Activated naive CD8-positive, alpha-beta T cell (primary cell): ENCODE results near the gene DHRS1.
A peak's percentile ranks its signal among the peaks of the same experiment; 100 is the strongest.
"Not testable (repeated sequence)": the region's sequence is repeated elsewhere in the genome, so short reads cannot be mapped to it uniquely, and the experiment has no call there.

Experiments used
- H3K27ac Mint-ChIP-seq: one replicate; pipeline ENCODE4 v1.8.0; 2021; ENCODE audit warnings: mixed read lengths
- H3K27me3 Mint-ChIP-seq: one replicate; pipeline ENCODE4 v1.8.0; 2021; ENCODE audit warnings: mixed read lengths
- H3K36me3 Mint-ChIP-seq: one replicate; pipeline ENCODE4 v1.8.0; 2021; ENCODE audit warnings: mixed read lengths
- H3K4me1 Mint-ChIP-seq: one replicate; pipeline ENCODE4 v1.8.0; 2021; ENCODE audit warnings: low read depth, mixed read lengths
- H3K4me3 Mint-ChIP-seq: one replicate; pipeline ENCODE4 v1.8.0; 2021; ENCODE audit warnings: mild to moderate bottlenecking, mixed read lengths
- H3K9me3 Mint-ChIP-seq: one replicate; pipeline ENCODE4 v1.8.0; 2021; ENCODE audit warnings: low read depth, mixed read lengths

DHRS1 gene

GRCh38 chr14:24247422-24247821 is 52.2 kb downstream of the DHRS1 start:
- H3K4me1 Mint-ChIP-seq, result peaks cover 29% of the 10 kb centered on the region
- peak overlapping the region; percentile 2 for H3K27ac Mint-ChIP-seq

GRCh38 chr14:24246765-24247212 is 52.8 kb downstream of the DHRS1 start:
- H3K9me3 Mint-ChIP-seq, result no peaks in the 10 kb centered on the region
- H3K27ac Mint-ChIP-seq, result peak overlapping the region; percentile 82
- peaks cover 4% of the 10 kb centered on the region for H3K36me3 Mint-ChIP-seq
- H3K27me3 Mint-ChIP-seq, result no peaks in the 10 kb centered on the region
- H3K4me3 Mint-ChIP-seq, result peak overlapping the region; percentile 72
- peaks cover 29% of the 10 kb centered on the region for H3K4me1 Mint-ChIP-seq

More at GRCh38 chr14:24247422-24247821, 52.2 kb downstream of the DHRS1 start:
- Mint-ChIP-seq H3K27me3 (no peaks in the 10 kb centered on the region), H3K36me3 (peaks cover 4% of the 10 kb centered on the region), H3K9me3 (no peaks in the 10 kb centered on the region), H3K4me3 (peak overlapping the region; percentile 2)

- not testable (repeated sequence) for H3K36me3 Mint-ChIP-seq, H3K9me3 Mint-ChIP-seq, H3K4me3 Mint-ChIP-seq, H3K27me3 Mint-ChIP-seq, H3K27ac Mint-ChIP-seq
- peaks cover 38% of the 10 kb centered on the region for H3K4me1 Mint-ChIP-seq
Measured at GRCh38 chr14:24245350-24245749, 54.2 kb downstream of the DHRS1 start.

- Mint-ChIP-seq H3K4me3 (peak overlapping the region; percentile 97), H3K4me1 (peaks cover 58% of the 10 kb centered on the region), H3K36me3 (no peaks in the 10 kb centered on the region), H3K27ac (peak overlapping the region; percentile 100), H3K9me3 (no peaks in the 10 kb centered on the region), H3K27me3 (no peaks in the 10 kb centered on the region)
Measured at GRCh38 chr14:24243336-24243836, 56.2 kb downstream of the DHRS1 start.

- Mint-ChIP-seq H3K4me1 (peaks cover 63% of the 10 kb centered on the region), H3K9me3 (no peaks in the 10 kb centered on the region), H3K27me3 (no peaks in the 10 kb centered on the region), H3K36me3 (no peaks in the 10 kb centered on the region), H3K27ac (peak overlapping the region; percentile 100), H3K4me3 (peak overlapping the region; percentile 97)
Measured at GRCh38 chr14:24241829-24242443, 57.6 kb downstream of the DHRS1 start.
